Esophagus squamous epithelium (tissue), 5 donors: Measurements from ENCODE around the gene SERPINA12. TPM values are rescaled to one million over a fixed set of nuclear protein-coding genes. Genes with fewer than 3 reads are reported as not detected.
A peak's percentile ranks its signal among the peaks of the same experiment; 100 is the strongest.

ENCODE experiments used
- DNase-seq: peaks from one replicate; lab custom pipeline; 2025; lab: John Stamatoyannopoulos, UW
- H3K27ac ChIP-seq, 4 donors: fragments of 200-600 bp; sonication (generic); one replicate each; pipeline ENCODE4 v1.5.1; 2016 to 2019; ENCODE audit warnings: mild to moderate bottlenecking in 1 of 4
- H3K27me3 ChIP-seq, 4 donors: fragments of 200-600 bp; sonication (generic); 1 replicate in 3 of 4; 2 replicates in 1 of 4; pipeline versions ENCODE4 v1.5.1 to v1.6.0; 2017 to 2021; ENCODE audit warnings: antibody characterized with exemption in 1 of 4
- H3K36me3 ChIP-seq, 3 donors: fragments of 200-600 bp; sonication (generic); one replicate each; pipeline ENCODE4 v1.5.1; 2016 to 2019
- H3K4me1 ChIP-seq, 3 donors: fragments of 200-600 bp; sonication (generic); one replicate each; pipeline ENCODE4 v1.5.1; 2017 to 2019
- H3K4me3 ChIP-seq, 4 donors: fragments of 200-600 bp; sonication (generic); 1 replicate in 3 of 4; 2 replicates in 1 of 4; pipeline ENCODE4 v1.5.1; 2016 to 2019; ENCODE audit warnings: mild to moderate bottlenecking in 2 of 4, moderate library complexity in 1 of 4
- H3K9me3 ChIP-seq, 3 donors: fragments of 200-600 bp; sonication (generic); one replicate each; pipeline ENCODE4 v1.5.1; 2016 to 2019
- CTCF ChIP-seq, 6 experiments: fragments of 450-650 bp in 4 of 6; fragments of 200-600 bp in 2 of 6; sonication (generic) in 2 of 6; IDR thresholded peaks; one replicate each; pipeline ENCODE4 v1.5.1; 2016 to 2019; ENCODE audit warnings: antibody characterized with exemption in 6 of 6, mild to moderate bottlenecking in 4 of 6, moderate library complexity in 4 of 6
- POLR2A ChIP-seq, 4 donors: fragments of 450-650 bp; IDR thresholded peaks; one replicate each; pipeline ENCODE4 v1.6.1; 2017; ENCODE audit warnings: antibody characterized with exemption in 4 of 4, mild to moderate bottlenecking in 4 of 4, moderate library complexity in 3 of 4
- WGBS, 2 donors: methylation state at CpG; one replicate each; pipeline ENCODE4 v1.1.5; 2018; 5-methylcytosine and 5-hydroxymethylcytosine counted together
- intact Hi-C: fragments of 100-400 bp; cut with DNase I; formaldehyde crosslinking; loops from one replicate; pipeline ENCODE4 v1.15.0; 2022
- total RNA-seq, 4 donors: library from RNA; depleted of rRNA; stranded (reverse); fragments of >200 nt; gene quantifications; one replicate each; pipeline ENCODE4 v1.1.0, GENCODE V29; 2016
- donor health status: DM: yes; HTN: yes; CAD: no.

The SERPINA12 gene
- total RNA-seq, 4 donors from 2014 or later: not detected

- H3K4me1 ChIP-seq: peaks cover 0 to 32% (median 10%) of the 10 kb centered on the region in 3 donors
- 77 to 92% methylated on average over 3 of the region's 3 CpGs for WGBS, 2 donors
- H3K9me3 ChIP-seq: no peaks in the 10 kb centered on the region
- H3K36me3 ChIP-seq: no peaks in the 10 kb centered on the region
- no peak overlapping the region for H3K27ac ChIP-seq
- no peaks in the 10 kb centered on the region for H3K27me3 ChIP-seq
- intact Hi-C loops: no loop called here
- H3K4me3 ChIP-seq: no peak overlapping the region
- no peak for DNase-seq
- no peak for TF ChIP-seq POLR2A (IDR thresholded peaks at IDR 0.05)
- no peak for TF ChIP-seq CTCF (IDR thresholded peaks at IDR 0.05)
Observed at GRCh38 chr14:94450722-94451090, 58.6 kb downstream of the SERPINA12 start.

GRCh38 chr14:94449930-94450329 is 59.3 kb downstream of the SERPINA12 start:
- Histone ChIP-seq H3K27ac (no peak overlapping the region), H3K27me3 (no peaks in the 10 kb centered on the region), H3K4me1 (peaks cover 0 to 36% (median 10%) of the 10 kb centered on the region in 3 donors), H3K36me3 (no peaks in the 10 kb centered on the region), H3K9me3 (no peaks in the 10 kb centered on the region), H3K4me3 (no peak overlapping the region)
- intact Hi-C loops: no loop called here
- TF ChIP-seq POLR2A (IDR thresholded peaks at IDR 0.05) (no peak), CTCF (IDR thresholded peaks at IDR 0.05) (no peak)
- no peak for DNase-seq
- 86 to 92% methylated on average over 5 to 6 of the region's 6 CpGs for WGBS, 2 donors

DNA sequence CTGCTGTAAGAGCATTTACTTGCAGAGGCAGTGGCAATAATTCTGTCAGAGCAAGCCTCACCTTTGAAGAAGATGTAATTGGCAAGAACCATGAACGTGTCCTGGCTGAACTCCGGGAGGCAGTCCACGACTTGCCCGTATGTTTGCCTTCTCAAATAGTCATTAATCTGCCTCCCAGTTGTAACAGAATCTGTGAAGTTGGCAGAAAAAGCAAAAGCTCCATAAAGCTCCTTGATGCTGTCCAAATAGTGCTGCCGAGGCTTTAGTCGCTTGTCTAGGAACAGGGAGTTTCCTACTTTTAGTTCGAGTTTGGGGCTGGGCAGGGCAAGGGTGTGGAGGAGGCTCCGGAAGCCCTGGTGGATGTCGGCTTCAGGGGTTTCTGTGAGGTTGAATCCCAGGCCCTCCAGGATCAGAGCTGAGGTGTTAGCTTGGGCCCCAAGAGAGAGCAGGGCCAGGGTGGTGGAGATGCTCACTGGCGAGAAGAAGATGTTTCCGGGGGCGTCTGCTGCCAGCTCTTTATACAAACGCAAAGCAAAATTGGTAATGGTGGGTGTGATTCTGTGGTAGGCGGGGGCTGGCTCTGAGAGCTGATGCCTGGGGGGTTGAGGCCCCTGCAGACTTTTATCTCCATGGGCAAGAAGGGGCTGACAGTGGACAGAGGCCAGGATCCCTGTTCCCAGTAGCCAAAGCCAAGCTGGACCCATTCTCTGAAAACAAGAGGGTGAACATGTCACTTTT is 61.0 kb downstream of the SERPINA12 start:
- no peak for DNase-seq
- intact Hi-C loops: no loop called here
- WGBS, 2 donors: 28 to 32% methylated on average over 13 to 14 of the region's 14 CpGs
- Histone ChIP-seq H3K36me3 (no peaks in the 10 kb centered on the region), H3K27ac (peak overlapping the region; percentile 64 to 86 (median 78)), H3K4me1 (peaks cover 0 to 36% (median 10%) of the 10 kb centered on the region in 3 donors), H3K27me3 (no peaks in the 10 kb centered on the region), H3K9me3 (no peaks in the 10 kb centered on the region), H3K4me3 (no peak overlapping the region)
- no peak for TF ChIP-seq POLR2A (IDR thresholded peaks at IDR 0.05)
- no peak for TF ChIP-seq CTCF (IDR thresholded peaks at IDR 0.05)

DNA sequence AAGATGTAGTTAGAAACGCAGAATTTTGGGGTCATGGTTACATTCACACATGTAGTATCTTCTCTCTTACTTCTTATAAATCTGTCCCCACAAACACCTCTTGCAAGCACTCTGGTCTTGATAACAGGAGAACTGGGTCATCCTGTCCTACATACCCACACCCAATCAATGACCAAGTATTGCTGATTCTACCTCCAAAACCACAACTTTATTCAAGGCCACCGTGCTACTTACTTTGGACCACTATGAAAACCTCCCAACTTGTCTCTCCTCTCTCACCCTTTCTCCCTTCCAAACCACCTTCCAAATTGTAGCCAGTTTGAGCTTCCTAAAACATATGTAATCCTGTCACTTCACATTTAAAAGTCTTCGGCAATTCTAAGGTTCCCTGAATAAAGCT is 62.1 kb downstream of the SERPINA12 start:
- Histone ChIP-seq H3K27ac (peak overlapping the region in 3 of 4 donors; percentile 14 to 86 (median 57)), H3K27me3 (no peaks in the 10 kb centered on the region), H3K36me3 (no peaks in the 10 kb centered on the region), H3K4me1 (peaks cover 0 to 36% (median 10%) of the 10 kb centered on the region in 3 donors), H3K9me3 (no peaks in the 10 kb centered on the region), H3K4me3 (no peak overlapping the region)
- no peak for DNase-seq
- TF ChIP-seq POLR2A (IDR thresholded peaks at IDR 0.05) (no peak), CTCF (IDR thresholded peaks at IDR 0.05) (no peak)
- WGBS, 2 donors: 45 to 65% methylated on average over 3 of the region's 3 CpGs
- intact Hi-C loops: no loop called here

DNA sequence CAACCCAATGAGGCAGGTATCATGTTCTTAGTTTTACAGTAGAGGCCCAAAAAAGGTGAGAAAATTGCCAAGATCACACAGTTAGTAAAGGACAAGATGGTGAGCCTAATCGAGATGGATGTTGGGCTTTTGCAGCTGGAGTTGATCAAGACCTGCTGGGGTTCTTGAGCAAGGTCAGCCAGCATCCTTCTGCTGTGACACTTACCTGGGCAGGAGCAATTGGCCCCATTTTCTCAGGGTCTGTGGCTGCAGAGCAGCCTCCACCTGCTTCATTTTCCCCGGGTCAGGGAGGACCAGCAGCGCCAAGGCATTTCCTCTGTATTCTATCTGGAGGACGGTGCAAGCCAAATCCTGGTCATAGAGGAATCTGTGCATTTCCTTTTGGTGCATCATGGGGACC is 63.1 kb downstream of the SERPINA12 start:
- Histone ChIP-seq H3K4me1 (peaks cover 0 to 36% (median 10%) of the 10 kb centered on the region in 3 donors), H3K27ac (no peak overlapping the region), H3K27me3 (no peaks in the 10 kb centered on the region), H3K9me3 (no peaks in the 10 kb centered on the region), H3K36me3 (no peaks in the 10 kb centered on the region), H3K4me3 (no peak overlapping the region)
- intact Hi-C loops: no loop called here
- TF ChIP-seq CTCF (IDR thresholded peaks at IDR 0.05) (no peak), POLR2A (IDR thresholded peaks at IDR 0.05) (no peak)
- 69 to 72% methylated on average over 2 of the region's 4 CpGs for WGBS, 2 donors
- DNase-seq: no peak
